GM18498 (cell line): Measurements from ENCODE around the gene LRCH4.

ENCODE experiments used
- ATAC-seq: cut with Tn5 transposase; IDR thresholded peaks from one replicate; pipeline ENCODE4 v1.9.1; 2021; ENCODE audit warnings: mild to moderate bottlenecking, moderate library complexity; ENCODE audit not compliant: unreplicated experiment

The LRCH4 gene

GRCh38 chr7:100604976-100605911 is 19.3 kb upstream of the LRCH4 start:
- no peak for ATAC-seq

GRCh38 chr7:100604028-100604975 is 18.4 kb upstream of the LRCH4 start:
- peak; percentile 63 for ATAC-seq

- no peak for ATAC-seq
Measured at GRCh38 chr7:100603726-100604027, 17.7 kb upstream of the LRCH4 start.

- no peak for ATAC-seq
Measured at GRCh38 chr7:100602889-100603725, 17.2 kb upstream of the LRCH4 start.

- ATAC-seq: no peak
Measured at GRCh38 chr7:100600730-100601038, 14.8 kb upstream of the LRCH4 start.

- no peak for ATAC-seq
Measured at GRCh38 chr7:100599911-100600729, 14.2 kb upstream of the LRCH4 start.

- ATAC-seq: no peak
Measured at GRCh38 chr7:100598425-100598824, 12.5 kb upstream of the LRCH4 start.

- no peak for ATAC-seq
Measured at GRCh38 chr7:100595188-100595587, 9.3 kb upstream of the LRCH4 start.

- no peak for ATAC-seq
Measured at GRCh38 chr7:100591596-100591995, 5.7 kb upstream of the LRCH4 start.

- no peak for ATAC-seq
Measured at GRCh38 chr7:100590077-100590737, 4.3 kb upstream of the LRCH4 start.

GRCh38 chr7:100589341-100589947 is 3.5 kb upstream of the LRCH4 start:
- ATAC-seq: no peak

GRCh38 chr7:100588438-100588837 is 2.5 kb upstream of the LRCH4 start:
- ATAC-seq: no peak

- peak; percentile 87 for ATAC-seq
Measured at GRCh38 chr7:100586266-100587025, 517 bp upstream of the LRCH4 start, which contains the start of gene FBXO24. FBXO24 (plus strand) TSS chr7:100586328; CDS start chr7:100586626, 298 bp downstream.

- no peak for ATAC-seq
Measured at GRCh38 chr7:100584683-100585510, 1.0 kb downstream of the LRCH4 start.

- ATAC-seq: no peak
Measured at GRCh38 chr7:100584054-100584682, 1.8 kb downstream of the LRCH4 start.

- ATAC-seq: no peak
Measured at GRCh38 chr7:100583132-100584053, 2.5 kb downstream of the LRCH4 start.
